K562 (cell line): Measurements from ENCODE around the gene ORAI2. TPM values are rescaled to one million over a fixed set of nuclear protein-coding genes. Genes with fewer than 3 reads are reported as not detected.

Experiments
- ARHGAP35 ChIP-seq: fragments of 450-650 bp; IDR thresholded peaks from 2 replicates; pipeline ENCODE4 v1.6.1; 2018; ENCODE audit not compliant: partially characterized antibody
- ARID3B ChIP-seq: fragments of 250-450 bp; sonication (Bioruptor Pico); IDR thresholded peaks from 2 replicates; pipeline ENCODE4 v1.4.0; 2020; ENCODE audit warnings: borderline replicate concordance
- MCM3 ChIP-seq: fragments of 450-650 bp; IDR thresholded peaks from 2 replicates; pipeline ENCODE4 v1.6.1; 2016
- NCOR1 ChIP-seq: fragments of 450-650 bp; IDR thresholded peaks from 2 replicates; pipeline ENCODE4 v1.6.1; 2016; ENCODE audit warnings: mild to moderate bottlenecking, moderate library complexity
- PREB ChIP-seq: sonication (generic); formaldehyde crosslinking; IDR thresholded peaks from 2 replicates; pipeline ENCODE4 v1.8.1; 2023; ENCODE audit warnings: mild to moderate bottlenecking, missing genetic modification reagents
- REST ChIP-seq, 2 experiments: fragments of 450-650 bp; formaldehyde crosslinking in 1 of 2; IDR thresholded peaks; 2 replicates each; pipeline versions ENCODE4 v1.4.0 to v1.6.1; 2014 to 2020; ENCODE audit warnings: mild to moderate bottlenecking in 2 of 2, borderline replicate concordance in 1 of 2, low read depth in 1 of 2
- SIN3A ChIP-seq, 2 experiments: fragments of 150-350 bp in 1 of 2; IDR thresholded peaks; 2 replicates each; pipeline ENCODE4 v1.6.1; 2011 to 2016; ENCODE audit warnings: borderline replicate concordance in 2 of 2, low read depth in 2 of 2, low read length in 2 of 2, mild to moderate bottlenecking in 2 of 2, moderate library complexity in 2 of 2; ENCODE audit not compliant: control insufficient read depth in 1 of 2
- SIRT6 ChIP-seq: IDR thresholded peaks from one replicate; pipeline ENCODE4 v1.6.1; 2012; ENCODE audit warnings: low read depth, mild to moderate bottlenecking, control low read depth, inconsistent platforms, low read length, moderate library complexity
- STAT5B ChIP-seq: fragments of 250-450 bp; sonication (Bioruptor Pico); IDR thresholded peaks from 2 replicates; pipeline ENCODE4 v1.8.0; 2021; ENCODE audit warnings: mild to moderate bottlenecking, inconsistent platforms
- TGIF2 ChIP-seq: sonication (generic); formaldehyde crosslinking; IDR thresholded peaks from 2 replicates; pipeline ENCODE4 v1.8.1; 2022; ENCODE audit warnings: mild to moderate bottlenecking, missing genetic modification reagents, moderate library complexity
- THAP12 ChIP-seq: fragments of 250-450 bp; sonication (Bioruptor Pico); IDR thresholded peaks from 2 replicates; pipeline ENCODE4 v1.9.0; 2021; ENCODE audit warnings: mild to moderate bottlenecking, inconsistent platforms
- ZFP1 ChIP-seq: fragments of 450-650 bp; formaldehyde crosslinking; IDR thresholded peaks from 2 replicates; pipeline ENCODE4 v1.4.0; 2020; ENCODE audit warnings: mild to moderate bottlenecking, mixed read lengths
- ZFP30 ChIP-seq: fragments of 250-450 bp; sonication (Bioruptor Pico); IDR thresholded peaks from 2 replicates; pipeline ENCODE4 v1.8.0; 2022; ENCODE audit warnings: moderate library complexity, mild to moderate bottlenecking, inconsistent platforms, borderline replicate concordance
- ZNF324 ChIP-seq: fragments of 250-450 bp; sonication (Bioruptor Pico); IDR thresholded peaks from 2 replicates; pipeline ENCODE4 v1.4.0; 2020; ENCODE audit warnings: mild to moderate bottlenecking
- ZNF507 ChIP-seq: conservative IDR thresholded peaks from 2 replicates; pipeline ENCODE4 v1.6.1; 2017; ENCODE audit warnings: missing genetic modification characterization, missing compliant biosample characterization
- ZNF589 ChIP-seq: fragments of 200-800 bp; sonication (Bioruptor generic); IDR thresholded peaks from 2 replicates; pipeline ENCODE4 v1.6.1; 2016; ENCODE audit warnings: low read depth, missing genetic modification characterization, missing compliant biosample characterization
- polyA plus RNA-seq, 8 experiments: library from polyadenylated mRNA; depleted of rRNA in 4 of 8; stranded (reverse) in 5 of 8; unstranded in 3 of 8; fragments of >200 nt; fragmentation: Nextera tagmentation in 2 of 8; fragmentation: Illumina TruSeq in 1 of 8; extraction: Ambion mirVana in 2 of 8; extraction: Trizol in 1 of 8; gene quantifications; 2 replicates each; pipeline versions ENCODE4 v1.2.1 to v1.2.3, GENCODE V29; 2011 to 2014; ENCODE audit warnings: inconsistent platforms in 1 of 8, missing spikeins in 1 of 8
- total RNA-seq, 7 experiments: library from RNA; depleted of rRNA in 6 of 7; stranded (reverse); fragments of >200 nt in 6 of 7; fragmentation: Illumina TruSeq in 2 of 7; extraction: Trizol in 2 of 7; gene quantifications; 2 replicates each; pipeline versions ENCODE4 v1.2.1 to v1.2.3, GENCODE V29; 2011 to 2021; ENCODE audit warnings: low replicate concordance in 1 of 7

ORAI2 gene
- total and polyA plus RNA-seq, 9 of the 15 experiments (the other 6 are each of a cell fraction or from before 2014, with no cell fraction given), result 1.1 to 27.7 (median 9.2) TPM

- no peak for TF ChIP-seq ZFP30 (CRISPR knock-in tag)
- no peak for TF ChIP-seq SIN3A (IDR thresholded peaks at IDR 0.05; ENCODE audit: borderline replicate concordance in 2 of 2, control insufficient read depth in 1 of 2, low read depth in 2 of 2, low read length in 2 of 2)
- TF ChIP-seq ZNF507 (tag), result no peak
- no peak for TF ChIP-seq STAT5B (CRISPR knock-in tag)
- no peak for TF ChIP-seq ZFP1 (CRISPR knock-in tag)
- no peak for TF ChIP-seq MCM3
- TF ChIP-seq SIRT6, result peak; percentile 4
- no peak for TF ChIP-seq THAP12 (CRISPR knock-in tag)
- TF ChIP-seq ZNF589 (CRISPR knock-in tag), result no peak
- TF ChIP-seq NCOR1, result no peak
- TF ChIP-seq REST (IDR thresholded peaks at IDR 0.05; ENCODE audit: borderline replicate concordance), result no peak
- TF ChIP-seq REST (CRISPR knock-in tag; IDR thresholded peaks at IDR 0.05; ENCODE audit: low read depth), result no peak
- no peak for TF ChIP-seq PREB (CRISPR knock-in tag)
- no peak for TF ChIP-seq ZNF324 (CRISPR knock-in tag)
- no peak for TF ChIP-seq TGIF2 (CRISPR knock-in tag)
- TF ChIP-seq ARHGAP35, result no peak
- TF ChIP-seq ARID3B (CRISPR knock-in tag), result no peak
Observed at GRCh38 chr7:102396710-102397019, 36.7 kb upstream of the ORAI2 start (continued).
